ENCODE measurements around the gene NSD2. TPM values are rescaled to one million over a fixed set of nuclear protein-coding genes. Genes with fewer than 3 reads are reported as not detected.
A peak's percentile ranks its signal among the peaks of the same experiment; 100 is the strongest.

NSD2 gene
- total RNA-seq, 1 donor from 2014 or later, result 43.4 TPM

- no peaks in the 10 kb centered on the region for H3K27me3 ChIP-seq (ENCODE audit: control insufficient read depth, insufficient read depth, low read length)
- H3K4me3 ChIP-seq (ENCODE audit: low read depth, low read length), result peak overlapping the region; percentile 58
- FAIRE-seq, result no peak
- no peaks in the 10 kb centered on the region for H3K36me3 ChIP-seq (ENCODE audit: control insufficient read depth, insufficient read depth, low read length)
- no peak for TF ChIP-seq CTCF (IDR thresholded peaks at IDR 0.05; ENCODE audit: insufficient read depth, low read length, severe bottlenecking)
- DNase-seq (ENCODE audit: low read depth), result no peak
These were observed 353 bp downstream of the NSD2 start for GRCh38 chr4:1871471-1872021.

- no peaks in the 10 kb centered on the region for H3K36me3 ChIP-seq (ENCODE audit: control insufficient read depth, insufficient read depth, low read length)
- DNase-seq (ENCODE audit: low read depth) (peak; percentile 82), FAIRE-seq (no peak)
- no peak for TF ChIP-seq CTCF (IDR thresholded peaks at IDR 0.05; ENCODE audit: insufficient read depth, low read length, severe bottlenecking)
- H3K27me3 ChIP-seq (ENCODE audit: control insufficient read depth, insufficient read depth, low read length), result no peaks in the 10 kb centered on the region
- no peak overlapping the region for H3K4me3 ChIP-seq (ENCODE audit: low read depth, low read length)
These were observed 1.7 kb downstream of the NSD2 start for GRCh38 chr4:1872870-1873269.

GRCh38 chr4:1873291-1873690 lies 2.1 kb downstream of the NSD2 start:
- Histone ChIP-seq H3K27me3 (ENCODE audit: control insufficient read depth, insufficient read depth, low read length) (no peaks in the 10 kb centered on the region), H3K4me3 (ENCODE audit: low read depth, low read length) (no peak overlapping the region), H3K36me3 (ENCODE audit: control insufficient read depth, insufficient read depth, low read length) (no peaks in the 10 kb centered on the region)
- FAIRE-seq (no peak), DNase-seq (ENCODE audit: low read depth) (no peak)
- no peak for TF ChIP-seq CTCF (IDR thresholded peaks at IDR 0.05; ENCODE audit: insufficient read depth, low read length, severe bottlenecking)

- Histone ChIP-seq H3K36me3 (ENCODE audit: control insufficient read depth, insufficient read depth, low read length) (no peaks in the 10 kb centered on the region), H3K4me3 (ENCODE audit: low read depth, low read length) (no peak overlapping the region), H3K27me3 (ENCODE audit: control insufficient read depth, insufficient read depth, low read length) (no peaks in the 10 kb centered on the region)
- FAIRE-seq, result no peak
- DNase-seq (ENCODE audit: low read depth), result no peak
- no peak for TF ChIP-seq CTCF (IDR thresholded peaks at IDR 0.05; ENCODE audit: insufficient read depth, low read length, severe bottlenecking)
These were observed 2.6 kb downstream of the NSD2 start for GRCh38 chr4:1873776-1874175.

- FAIRE-seq, result no peak
These were observed 3.0 kb downstream of the NSD2 start for GRCh38 chr4:1874201-1874600.

More at GRCh38 chr4:1874201-1874600, 3.0 kb downstream of the NSD2 start:
- no peaks in the 10 kb centered on the region for H3K36me3 ChIP-seq (ENCODE audit: control insufficient read depth, insufficient read depth, low read length)
- H3K4me3 ChIP-seq (ENCODE audit: low read depth, low read length), result no peak overlapping the region
- H3K27me3 ChIP-seq (ENCODE audit: control insufficient read depth, insufficient read depth, low read length), result no peaks in the 10 kb centered on the region
- no peak for DNase-seq (ENCODE audit: low read depth)
- no peak for TF ChIP-seq CTCF (IDR thresholded peaks at IDR 0.05; ENCODE audit: insufficient read depth, low read length, severe bottlenecking)

Data from bronchial epithelial cell (primary cell).